Measurements from ENCODE around the gene DUSP9. TPM values are rescaled to one million over a fixed set of nuclear protein-coding genes. Genes with fewer than 3 reads are reported as not detected.

Gene DUSP9
- polyA plus RNA-seq, 1 experiment = 0.06 TPM

GRCh38 chrX:153686711-153687110 is 39.7 kb downstream of the DUSP9 start:
- CTCF ChIA-PET = interaction anchor here (0.6 to 1.1 kb wide), 2 partner anchors 28 to 30 kb away, joined by 3 to 4 read pairs; no protein-coding TSS in a partner anchor

GRCh38 chrX:153687121-153688039 is 40.4 kb downstream of the DUSP9 start, which contains the start of gene SLC6A8:
SLC6A8 (plus strand) TSS chrX:153687926; CDS start chrX:153688575, 649 bp downstream.
- DNase-seq (ENCODE audit: low read depth) = no peak
- ChIA-PET CTCF (interaction anchor here (0.6 to 1.1 kb wide), 3 partner anchors 21 to 30 kb away, joined by 3 to 4 read pairs (median 3); no protein-coding TSS in a partner anchor), POLR2A (interaction anchor here (0.8 kb wide), 1 partner anchor 609 kb away, joined by 9 read pairs; no protein-coding TSS in a partner anchor)
- H3K4me3 ChIP-seq (ENCODE audit: low read depth, low read length) = peak within 1 kb of the TSS; percentile 45
- no peaks in the 10 kb centered on the region for H3K36me3 ChIP-seq (ENCODE audit: control insufficient read depth, insufficient read depth, low read length)
- H3K27me3 ChIP-seq (ENCODE audit: control insufficient read depth, insufficient read depth, low read length) = no peaks in the 10 kb centered on the region
- TF ChIP-seq CTCF (IDR thresholded peaks at IDR 0.05; ENCODE audit: insufficient read depth, low read depth, low read length) = peak; percentile 35; the same call in 1 of the 2 replicates

More at GRCh38 chrX:153686711-153687110, 39.7 kb downstream of the DUSP9 start:
- Histone ChIP-seq H3K36me3 (ENCODE audit: control insufficient read depth, insufficient read depth, low read length) (no peaks in the 10 kb centered on the region), H3K4me3 (ENCODE audit: low read depth, low read length) (no peak overlapping the region), H3K27me3 (ENCODE audit: control insufficient read depth, insufficient read depth, low read length) (no peaks in the 10 kb centered on the region)
- POLR2A ChIA-PET = no interaction called here
- DNase-seq (ENCODE audit: low read depth) = no peak
- no peak for TF ChIP-seq CTCF (IDR thresholded peaks at IDR 0.05; ENCODE audit: insufficient read depth, low read depth, low read length)

- ChIA-PET POLR2A (no interaction called here), CTCF (interaction anchor here (0.8 kb wide), 1 partner anchor 20 kb away, joined by 3 read pairs; no protein-coding TSS in a partner anchor)
- no peaks in the 10 kb centered on the region for H3K36me3 ChIP-seq (ENCODE audit: control insufficient read depth, insufficient read depth, low read length)
- H3K27me3 ChIP-seq (ENCODE audit: control insufficient read depth, insufficient read depth, low read length) = no peaks in the 10 kb centered on the region
- H3K4me3 ChIP-seq (ENCODE audit: low read depth, low read length) = peak overlapping the region; percentile 8
- DNase-seq (ENCODE audit: low read depth) = no peak
- TF ChIP-seq CTCF (IDR thresholded peaks at IDR 0.05; ENCODE audit: insufficient read depth, low read depth, low read length) = no peak
These were observed 41.1 kb downstream of the DUSP9 start for GRCh38 chrX:153688071-153688470.

GRCh38 chrX:153688506-153688905 is 41.5 kb downstream of the DUSP9 start:
- H3K36me3 ChIP-seq (ENCODE audit: control insufficient read depth, insufficient read depth, low read length) = no peaks in the 10 kb centered on the region
- H3K4me3 ChIP-seq (ENCODE audit: low read depth, low read length) = peak overlapping the region; percentile 45
- no peak for DNase-seq (ENCODE audit: low read depth)
- no peak for TF ChIP-seq CTCF (IDR thresholded peaks at IDR 0.05; ENCODE audit: insufficient read depth, low read depth, low read length)
- H3K27me3 ChIP-seq (ENCODE audit: control insufficient read depth, insufficient read depth, low read length) = no peaks in the 10 kb centered on the region
- ChIA-PET CTCF (no interaction called here), POLR2A (no interaction called here)

- H3K27me3 ChIP-seq (ENCODE audit: control insufficient read depth, insufficient read depth, low read length) = no peaks in the 10 kb centered on the region
- CTCF ChIA-PET = no interaction called here
- peak overlapping the region; percentile 45 for H3K4me3 ChIP-seq (ENCODE audit: low read depth, low read length)
- POLR2A ChIA-PET = no interaction called here
- no peak for DNase-seq (ENCODE audit: low read depth)
- no peaks in the 10 kb centered on the region for H3K36me3 ChIP-seq (ENCODE audit: control insufficient read depth, insufficient read depth, low read length)
- no peak for TF ChIP-seq CTCF (IDR thresholded peaks at IDR 0.05; ENCODE audit: insufficient read depth, low read depth, low read length)
These were observed 42.0 kb downstream of the DUSP9 start for GRCh38 chrX:153688911-153689590.

Data from BJ (cell line).